GM18499 (cell line): ENCODE measurements around the gene DEK.
"Not testable (repeated sequence)": the region's sequence is repeated elsewhere in the genome, so short reads cannot be mapped to it uniquely, and the experiment has no call there.

Source experiments
- ATAC-seq: cut with Tn5 transposase; IDR thresholded peaks from one replicate; pipeline ENCODE4 v1.9.1; 2021; ENCODE audit warnings: moderate number of reproducible peaks; ENCODE audit not compliant: insufficient read depth, unreplicated experiment

The DEK gene

DNA sequence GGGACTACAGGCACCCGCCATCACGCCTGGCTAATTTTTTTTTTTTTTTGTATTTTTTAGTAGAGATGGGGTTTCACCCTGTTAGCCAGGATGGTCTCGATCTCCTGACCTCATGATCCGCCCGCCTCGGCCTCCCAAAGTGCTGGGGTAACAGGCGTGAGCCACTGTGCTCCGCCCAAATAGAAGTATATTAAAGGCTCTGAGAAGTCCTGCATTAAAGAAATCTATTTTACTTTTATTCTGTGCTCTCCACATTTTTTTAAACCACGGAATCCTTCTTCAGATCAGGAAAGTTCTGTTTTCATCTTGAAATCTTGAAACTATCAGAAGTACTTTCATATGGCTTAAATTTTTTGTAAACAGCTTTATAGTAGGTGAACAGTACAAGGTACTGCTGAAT lies 55.6 kb downstream of the DEK start:
- ATAC-seq, result not testable (repeated sequence)

DNA sequence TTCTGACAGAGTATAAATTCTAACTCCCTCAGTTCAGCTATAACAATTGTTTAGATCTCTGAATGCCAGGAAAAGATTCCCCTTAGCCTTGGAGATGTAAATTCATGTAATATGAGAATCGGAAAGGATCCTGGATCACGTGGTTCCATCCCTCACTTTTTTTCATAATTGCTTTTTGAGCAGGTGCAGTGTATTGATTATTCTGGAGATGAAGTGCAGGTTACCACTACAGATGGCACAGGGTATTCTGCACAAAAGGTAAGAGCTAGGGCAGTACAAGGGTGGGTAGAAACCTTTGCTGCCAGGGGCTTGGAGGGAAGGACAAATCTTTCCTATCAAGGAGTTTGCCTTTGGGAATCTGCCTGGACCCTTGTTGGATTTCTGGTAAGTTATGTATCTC lies 56.4 kb downstream of the DEK start:
- ATAC-seq, result no peak

DNA sequence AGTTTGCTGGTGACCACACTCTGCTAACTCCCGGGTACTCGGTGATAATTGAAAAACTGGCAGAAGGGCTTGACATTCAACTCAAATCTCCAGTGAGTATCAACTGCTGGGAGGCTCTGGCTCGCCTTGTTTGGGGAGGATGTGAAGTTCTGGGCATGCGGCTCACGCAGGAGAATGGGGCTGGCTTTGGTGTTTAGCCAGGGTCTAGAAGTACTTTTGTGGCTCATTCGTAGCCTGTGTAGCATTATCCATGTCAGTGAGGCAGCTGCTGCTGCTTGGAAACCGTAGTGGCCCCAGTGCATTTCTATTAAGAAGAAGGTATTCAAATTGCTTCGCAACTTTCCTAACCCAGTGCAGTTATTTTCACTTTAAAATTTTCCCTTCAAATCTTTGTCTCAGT lies 56.9 kb downstream of the DEK start:
- ATAC-seq, result no peak

DNA sequence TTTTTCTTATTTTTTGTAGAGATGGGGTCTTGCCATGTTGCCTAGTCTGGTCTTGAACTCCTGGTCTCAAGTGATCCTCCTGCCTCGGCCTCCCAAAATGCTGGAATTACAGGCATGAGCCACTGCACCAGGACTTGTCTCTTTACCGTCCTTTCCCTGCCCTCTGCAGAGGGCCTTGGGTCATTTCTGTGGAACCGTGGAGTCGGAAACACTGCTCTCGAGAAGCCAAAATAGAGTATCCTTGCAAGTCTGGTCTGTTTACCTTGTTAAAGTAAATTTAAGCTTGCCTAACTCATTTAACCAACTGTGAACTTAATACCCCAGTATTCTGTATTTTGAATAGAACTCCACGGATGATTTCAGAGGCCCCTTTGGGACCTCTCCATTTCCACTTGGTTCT lies 57.7 kb downstream of the DEK start:
- ATAC-seq, result no peak

DNA sequence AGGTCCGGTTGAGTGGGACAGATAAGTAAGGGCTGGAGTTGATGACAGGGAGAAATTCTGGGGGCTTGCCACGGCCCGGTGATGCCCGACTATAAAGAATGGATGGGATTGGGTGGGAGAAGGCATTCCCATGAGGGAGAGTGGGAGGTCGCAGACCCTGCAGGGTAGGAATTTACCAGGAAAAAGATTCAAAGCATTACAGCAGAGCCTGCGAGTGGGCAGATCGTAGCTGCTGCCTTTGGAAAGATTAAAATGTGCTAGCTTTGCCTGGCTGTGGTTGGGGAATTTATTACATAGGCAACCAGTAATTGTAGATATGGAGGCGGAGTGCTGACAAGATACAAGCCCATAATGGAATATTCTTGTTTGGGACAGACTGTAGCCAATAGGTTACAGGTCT lies 59.6 kb downstream of the DEK start:
- ATAC-seq, result no peak

DNA sequence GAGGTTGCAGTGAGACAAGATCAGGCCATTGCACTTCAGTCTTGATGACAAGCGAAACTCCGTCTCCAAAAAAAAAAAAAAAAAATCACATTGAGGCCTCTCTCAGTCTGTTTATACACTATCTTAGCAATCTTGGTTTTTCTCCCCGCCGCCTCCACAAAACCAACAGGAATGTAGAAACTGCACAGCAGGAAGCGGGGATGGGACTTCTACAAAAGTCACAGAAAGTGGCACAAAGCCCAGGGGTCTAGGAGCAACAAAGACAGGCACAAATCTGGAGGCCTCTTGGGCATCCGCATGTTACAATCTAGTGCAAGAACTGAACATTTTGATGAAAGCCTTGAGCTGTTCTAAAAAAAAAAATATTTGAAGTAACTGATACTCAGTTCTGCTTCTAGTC lies 60.5 kb downstream of the DEK start:
- no peak for ATAC-seq

DNA sequence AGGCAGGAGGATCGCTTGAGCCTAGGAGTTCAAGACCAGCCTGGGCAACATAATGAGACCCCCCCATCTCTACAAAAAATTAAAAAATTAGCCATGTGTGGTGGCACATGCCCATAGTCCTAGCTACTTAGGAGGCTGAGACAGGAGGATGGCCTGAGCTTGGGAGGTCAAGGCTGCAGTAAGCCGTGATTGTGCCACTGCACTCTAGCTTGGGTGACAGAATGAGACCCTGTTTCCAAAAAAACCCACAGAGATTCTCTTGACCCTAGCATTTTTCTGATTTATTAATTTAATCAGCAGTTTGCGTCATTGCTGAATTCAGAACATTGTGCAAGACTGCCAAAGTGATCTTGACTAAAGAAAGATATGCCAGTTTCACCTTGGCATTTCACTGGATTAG lies 72.3 kb downstream of the DEK start:
- no peak for ATAC-seq

DNA sequence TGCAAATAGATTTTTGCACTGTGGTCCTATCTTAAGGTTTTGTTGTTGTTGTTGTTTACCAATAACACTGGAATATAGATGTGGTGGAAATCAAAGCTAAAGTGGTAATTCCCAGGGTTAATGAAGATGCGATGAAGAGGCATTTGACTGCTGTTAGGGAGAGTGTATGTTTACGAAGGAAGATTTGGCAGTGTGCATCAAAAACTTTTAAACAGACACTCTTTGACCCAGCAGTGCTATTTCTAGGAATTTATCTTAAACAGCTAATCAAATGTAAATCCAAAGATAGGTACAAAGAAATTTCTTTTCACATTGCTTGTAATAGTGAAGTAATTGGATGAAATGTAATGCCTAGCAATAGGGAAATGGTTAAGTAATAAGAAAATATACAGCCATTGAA lies 75.1 kb downstream of the DEK start:
- ATAC-seq, result no peak

DNA sequence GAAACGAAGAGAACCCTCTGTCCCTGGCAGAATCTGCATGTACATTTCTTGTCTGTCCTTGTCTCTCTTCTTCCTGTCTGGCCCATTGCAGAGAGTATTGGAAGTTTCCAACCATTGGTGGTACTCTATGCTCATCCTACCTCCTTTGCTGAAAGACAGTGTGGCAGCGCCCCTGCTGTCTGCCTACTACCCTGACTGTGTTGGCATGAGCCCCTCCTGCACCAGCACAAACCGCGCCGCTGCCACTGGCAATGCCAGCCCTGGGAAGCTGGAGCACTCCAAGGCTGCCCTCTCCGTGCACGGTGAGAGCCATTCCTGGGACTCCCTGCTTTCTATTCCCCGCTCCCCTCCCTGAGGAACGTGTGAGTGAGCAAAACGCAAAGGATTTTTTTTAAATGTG lies 76.6 kb downstream of the DEK start:
- ATAC-seq, result no peak

DNA sequence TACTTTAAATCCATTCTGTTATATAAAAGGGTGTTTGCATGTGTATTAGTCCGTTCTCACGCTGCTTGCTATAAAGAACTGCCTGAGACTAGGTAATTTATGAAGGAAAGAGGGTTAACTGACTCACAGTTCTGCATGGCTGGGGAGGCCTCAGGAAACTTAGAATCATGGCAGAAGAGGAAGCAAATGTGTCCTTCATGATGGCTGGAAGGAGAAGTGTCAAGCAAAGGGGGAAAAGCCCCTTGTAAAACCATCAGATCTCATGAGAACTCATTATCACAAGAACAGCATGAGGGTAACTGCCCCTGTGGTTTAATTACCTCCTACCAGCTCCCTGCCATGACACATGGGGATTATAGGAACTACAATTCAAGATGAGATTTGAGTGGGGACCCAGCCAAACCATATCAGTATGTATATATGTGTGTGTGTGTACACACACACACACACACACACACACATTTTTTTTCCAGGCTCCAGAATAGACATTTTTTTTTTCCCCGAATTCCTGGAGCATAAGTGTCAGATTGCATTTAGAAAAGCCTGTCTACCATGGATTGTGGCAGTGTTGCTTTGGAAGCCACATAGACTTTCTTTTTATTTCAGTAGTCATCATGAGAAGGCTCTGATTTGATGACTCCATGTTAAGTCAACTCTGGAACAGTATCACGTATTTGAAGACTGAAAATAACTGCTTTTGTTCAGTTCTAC lies 77.6 kb downstream of the DEK start:
- ATAC-seq, result no peak

DNA sequence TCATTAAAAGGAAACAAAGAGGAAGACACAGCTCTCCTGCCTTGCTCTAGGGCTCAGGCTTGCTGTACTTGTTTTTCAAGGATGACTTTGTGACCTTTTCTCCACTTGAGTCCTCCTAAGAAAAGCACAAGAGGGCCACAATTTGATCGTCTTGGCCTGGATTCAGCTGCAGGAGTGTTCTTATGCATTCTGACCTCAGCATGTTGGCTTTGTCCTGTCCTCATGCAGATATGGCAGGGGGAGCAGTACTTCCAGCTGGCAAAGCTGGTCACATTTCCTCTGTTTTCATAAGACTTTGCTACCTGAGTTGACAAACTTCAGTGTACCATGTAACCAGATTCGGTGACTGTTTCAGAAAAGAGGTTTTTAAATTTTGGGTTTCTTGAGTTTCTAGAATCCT lies 78.3 kb downstream of the DEK start:
- ATAC-seq, result no peak

DNA sequence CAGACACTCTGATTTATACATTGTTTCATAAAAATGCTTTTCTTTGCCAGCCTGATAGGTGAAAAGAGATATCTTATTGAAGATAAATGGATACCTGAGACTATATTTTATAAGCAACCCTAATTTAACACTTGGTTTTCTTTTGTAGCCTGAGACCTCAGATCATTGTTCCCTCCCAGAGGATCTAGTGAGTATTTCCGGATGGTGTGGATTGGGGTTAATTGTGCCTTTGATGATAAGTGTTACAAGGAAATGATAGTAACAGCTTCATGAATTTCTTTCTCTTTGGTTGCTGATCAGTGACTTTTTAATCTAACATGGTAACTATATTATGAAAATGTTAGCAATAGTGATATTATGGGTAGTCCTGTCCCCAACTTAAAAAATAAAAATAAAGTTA lies 78.7 kb downstream of the DEK start:
- no peak for ATAC-seq

DNA sequence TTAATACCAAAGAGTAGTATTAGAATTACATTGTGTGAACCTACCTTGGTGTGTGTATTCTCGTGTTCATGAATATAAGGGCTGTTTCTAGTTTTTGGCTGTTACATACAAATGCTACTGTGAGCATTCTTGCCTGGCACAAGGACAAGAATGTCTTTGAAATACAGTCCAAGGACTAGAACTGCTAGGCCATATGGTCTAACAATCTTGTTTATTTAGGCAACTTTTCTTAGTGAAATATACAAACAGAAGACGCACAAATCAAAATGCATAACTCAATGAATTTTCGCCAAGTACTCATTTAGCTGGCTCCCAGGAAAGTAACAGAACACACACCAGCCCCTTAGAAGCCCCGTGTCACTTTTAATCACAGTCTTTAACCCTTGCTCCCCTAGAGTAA lies 80.6 kb downstream of the DEK start:
- ATAC-seq, result no peak

DNA sequence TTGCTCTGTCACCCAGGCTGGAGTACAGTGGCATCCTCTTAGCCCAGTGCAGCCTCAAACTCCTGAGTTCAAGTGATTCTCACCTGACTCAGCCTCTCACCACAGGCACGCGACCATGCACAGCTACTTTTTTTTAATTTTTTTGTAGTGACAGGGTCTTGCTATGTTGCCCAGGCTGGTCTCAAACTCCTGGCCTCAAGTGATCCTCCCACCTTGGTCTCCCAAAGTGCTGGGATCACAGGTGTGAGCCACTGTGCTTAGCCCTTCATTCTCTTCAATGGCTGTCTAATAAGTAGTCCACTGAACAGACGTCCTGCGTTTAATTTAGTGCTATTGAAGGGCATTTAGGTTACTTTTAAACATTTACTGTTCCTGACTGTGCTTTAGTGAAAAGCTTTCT lies 81.8 kb downstream of the DEK start:
- no peak for ATAC-seq

DNA sequence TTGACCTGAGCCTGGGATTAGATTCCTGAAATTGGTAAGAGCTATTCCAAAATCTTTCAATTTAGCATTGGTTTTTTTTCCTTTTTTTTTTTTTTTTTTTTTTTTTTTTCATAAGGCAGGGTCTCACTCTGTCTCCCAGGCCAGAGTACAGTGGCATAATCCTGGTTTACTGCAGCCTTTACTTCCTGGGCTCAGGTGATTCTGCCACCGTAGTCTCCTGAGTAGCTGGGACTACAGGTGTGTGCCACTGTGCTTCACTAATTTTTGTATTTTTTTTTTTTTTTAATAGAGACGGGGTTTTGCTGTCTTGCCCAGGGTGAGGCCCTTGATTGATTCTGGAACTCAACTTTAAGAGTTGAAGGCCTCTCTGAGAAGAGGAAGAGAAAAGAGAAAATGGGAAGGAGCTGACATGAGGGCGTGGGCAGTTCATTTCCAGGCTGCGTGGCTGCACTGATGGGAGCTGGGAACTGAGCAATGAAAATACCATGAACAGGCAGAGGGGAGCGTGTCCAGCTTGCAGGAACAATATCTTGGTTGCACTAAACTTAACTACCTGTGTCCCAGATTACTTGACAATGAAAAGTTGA lies 84.5 kb downstream of the DEK start:
- ATAC-seq, result no peak

DNA sequence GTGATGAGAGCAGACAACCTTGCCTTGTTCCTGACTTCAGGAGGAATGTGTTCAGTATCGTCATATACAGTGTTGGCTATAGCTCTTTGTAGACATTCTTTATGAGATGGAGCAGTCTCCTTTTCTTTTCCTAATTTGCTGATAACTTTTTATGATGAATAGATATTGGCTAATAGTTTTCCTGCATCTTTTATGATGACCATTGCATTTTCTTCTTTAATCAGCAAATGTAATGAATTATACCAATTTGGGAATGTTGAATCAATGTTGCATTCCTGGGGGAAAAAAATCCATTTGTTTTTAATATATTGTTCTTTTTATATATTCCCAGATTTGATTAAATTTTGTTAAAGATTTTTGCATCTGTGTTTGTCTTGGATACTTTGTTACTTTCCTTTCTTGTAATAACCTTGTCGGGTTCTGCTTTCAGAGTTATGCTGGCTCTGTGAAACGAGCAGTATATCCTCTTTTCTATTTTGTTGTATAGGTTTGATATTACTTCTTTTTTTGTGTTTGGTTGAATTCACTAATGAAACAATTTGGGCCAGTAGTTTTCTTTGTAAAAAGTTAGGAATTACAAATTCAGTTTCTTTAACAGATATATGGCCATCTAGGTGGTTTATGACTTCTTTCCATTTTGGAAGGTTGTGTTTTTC lies 85.2 kb downstream of the DEK start:
- ATAC-seq, result no peak

DNA sequence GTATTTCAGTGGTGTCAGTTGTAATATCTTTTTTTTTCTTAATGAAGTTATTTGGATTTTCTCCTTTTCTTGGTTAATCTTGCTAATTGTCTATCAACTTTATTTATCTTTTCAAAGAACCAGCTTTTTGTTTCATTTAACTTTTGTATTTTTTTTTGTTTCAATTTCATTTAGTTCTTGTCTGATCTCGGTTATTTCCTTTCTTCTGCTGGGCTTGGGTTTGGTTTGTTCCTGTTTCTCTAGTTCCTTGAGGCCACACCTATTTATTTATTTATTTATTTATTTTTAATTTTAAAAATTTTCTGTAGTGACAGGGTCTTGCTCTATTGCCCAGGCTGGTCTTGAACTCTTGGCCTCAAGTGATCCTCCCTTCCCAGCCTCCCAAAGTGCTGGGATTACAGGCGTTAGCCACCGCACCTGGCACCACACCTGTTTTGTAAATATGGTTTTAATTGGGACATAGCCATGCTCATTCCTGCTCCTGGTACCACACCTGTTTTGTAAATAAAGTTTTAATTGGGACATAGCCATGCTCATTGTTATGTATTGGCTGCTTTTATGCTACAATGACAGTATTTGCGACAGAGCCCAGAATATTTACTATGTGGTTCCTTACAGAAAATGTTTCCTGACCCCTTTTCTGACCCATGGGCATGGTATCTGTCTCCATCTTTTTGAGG lies 86.9 kb downstream of the DEK start:
- no peak for ATAC-seq

DNA sequence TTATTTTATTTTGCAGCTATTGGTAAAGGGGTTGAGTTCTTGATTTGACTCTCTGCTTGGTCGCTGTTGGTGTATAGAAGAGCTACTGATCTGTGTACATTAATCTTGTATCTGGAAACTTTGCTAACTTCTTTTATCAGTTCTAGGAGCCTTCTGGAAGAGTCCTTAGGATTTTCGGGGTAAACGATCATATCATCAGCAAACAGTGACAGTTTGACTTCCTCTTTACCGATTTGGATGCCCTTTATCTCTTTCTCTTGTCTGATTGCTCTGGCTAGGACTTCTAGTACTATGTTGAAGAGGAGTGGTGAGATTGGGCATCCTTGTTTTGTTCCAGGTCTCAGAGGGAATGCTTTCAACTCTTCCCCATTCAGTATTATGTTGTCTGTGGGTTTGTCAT lies 88.1 kb downstream of the DEK start:
- ATAC-seq, result not testable (repeated sequence)
